ENCODE measurements around the gene TOR4A.

The TOR4A gene

GRCh38 chr9:137247135-137247915 lies 30.2 kb upstream of the TOR4A start:
- Mint-ChIP-seq H3K27ac (no peak overlapping the region), H3K4me1 (peaks cover 60% of the 10 kb centered on the region), H3K9me3 (no peaks in the 10 kb centered on the region), H3K27me3 (ENCODE audit: low read depth, poor library complexity) (peaks cover 10% of the 10 kb centered on the region), H3K36me3 (ENCODE audit: low read depth) (peaks cover 12% of the 10 kb centered on the region), H3K4me3 (no peak overlapping the region)
- no peak for TF ChIP-seq CTCF (IDR thresholded peaks at IDR 0.05)
- no peak for DNase-seq

GRCh38 chr9:137247916-137248175 lies 29.7 kb upstream of the TOR4A start:
- peaks cover 10% of the 10 kb centered on the region for H3K27me3 Mint-ChIP-seq (ENCODE audit: low read depth, poor library complexity)
- no peak for DNase-seq
- no peak overlapping the region for H3K4me3 Mint-ChIP-seq
- peaks cover 7% of the 10 kb centered on the region for H3K36me3 Mint-ChIP-seq (ENCODE audit: low read depth)
- H3K27ac Mint-ChIP-seq = no peak overlapping the region
- H3K9me3 Mint-ChIP-seq = no peaks in the 10 kb centered on the region
- peaks cover 55% of the 10 kb centered on the region for H3K4me1 Mint-ChIP-seq
- TF ChIP-seq CTCF (IDR thresholded peaks at IDR 0.05) = no peak

GRCh38 chr9:137250329-137251193 lies 27.0 kb upstream of the TOR4A start:
- no peak overlapping the region for H3K4me3 Mint-ChIP-seq
- TF ChIP-seq CTCF (IDR thresholded peaks at IDR 0.05) = no peak
- H3K27ac Mint-ChIP-seq = no peak overlapping the region
- DNase-seq = no peak
- no peaks in the 10 kb centered on the region for H3K9me3 Mint-ChIP-seq
- no peaks in the 10 kb centered on the region for H3K36me3 Mint-ChIP-seq (ENCODE audit: low read depth)
- peaks cover 10% of the 10 kb centered on the region for H3K27me3 Mint-ChIP-seq (ENCODE audit: low read depth, poor library complexity)
- H3K4me1 Mint-ChIP-seq = peaks cover 49% of the 10 kb centered on the region

GRCh38 chr9:137251194-137251461 lies 26.4 kb upstream of the TOR4A start, which contains the start of gene STPG3:
Gene STPG3, plus strand, starts transcription at chr9:137251286. Its CDS starts 1 bp downstream, at chr9:137251287.
- TF ChIP-seq CTCF (IDR thresholded peaks at IDR 0.05) = no peak
- DNase-seq = no peak
- Mint-ChIP-seq H3K4me3 (peak within 1 kb of the TSS; percentile 27), H3K27ac (no peak within 1 kb of the TSS), H3K27me3 (ENCODE audit: low read depth, poor library complexity) (peaks cover 7% of the 10 kb centered on the region), H3K4me1 (peaks cover 53% of the 10 kb centered on the region), H3K36me3 (ENCODE audit: low read depth) (no peaks in the 10 kb centered on the region), H3K9me3 (no peaks in the 10 kb centered on the region)

GRCh38 chr9:137251490-137252268 lies 25.8 kb upstream of the TOR4A start:
- H3K4me1 Mint-ChIP-seq = peaks cover 57% of the 10 kb centered on the region
- no peaks in the 10 kb centered on the region for H3K9me3 Mint-ChIP-seq
- no peak for TF ChIP-seq CTCF (IDR thresholded peaks at IDR 0.05)
- no peak for DNase-seq
- no peak overlapping the region for H3K4me3 Mint-ChIP-seq
- H3K36me3 Mint-ChIP-seq (ENCODE audit: low read depth) = no peaks in the 10 kb centered on the region
- no peak overlapping the region for H3K27ac Mint-ChIP-seq
- H3K27me3 Mint-ChIP-seq (ENCODE audit: low read depth, poor library complexity) = peaks cover 7% of the 10 kb centered on the region

All from nephron progenitor cell (in vitro differentiated cells).